ENCODE measurements around the gene CCDC158. TPM values are rescaled to one million over a fixed set of nuclear protein-coding genes. Genes with fewer than 3 reads are reported as not detected.
"Not testable (repeated sequence)": the region's sequence is repeated elsewhere in the genome, so short reads cannot be mapped to it uniquely, and the experiment has no call there.

The CCDC158 gene
- total and polyA plus RNA-seq, 12 donors = 0.01 to 1.0 (median 0.29) TPM

GRCh38 chr4:76364763-76365162 is 56.2 kb downstream of the CCDC158 start:
- Histone ChIP-seq H3K9me3 (peaks cover 0 to 9% (median 4%) of the 10 kb centered on the region in 11 donors), H3K4me3 (no peak overlapping the region), H3K36me3 (no peaks in the 10 kb centered on the region), H3K27ac (no peak overlapping the region), H3K4me1 (no peaks in the 10 kb centered on the region), H3K27me3 (peaks cover 0 to 3% (median 0%) of the 10 kb centered on the region in 7 donors)
- TF ChIP-seq CTCF (IDR thresholded peaks at IDR 0.05) = no peak
- ATAC-seq (no peak), DNase-seq (no peak)
- 71 to 77% methylated on average over 3 of the region's 3 CpGs for WGBS, 2 donors
- intact Hi-C loops (cut with DNase I) = no loop called here

GRCh38 chr4:76363556-76364290 is 57.2 kb downstream of the CCDC158 start:
- intact Hi-C loops (cut with DNase I) = no loop called here
- no peak for TF ChIP-seq CTCF (IDR thresholded peaks at IDR 0.05)
- Histone ChIP-seq H3K4me3 (no peak overlapping the region), H3K36me3 (no peaks in the 10 kb centered on the region), H3K27me3 (peaks cover 0 to 3% (median 0%) of the 10 kb centered on the region in 7 donors), H3K9me3 (peaks cover 0 to 18% (median 4%) of the 10 kb centered on the region in 11 donors), H3K27ac (no peak overlapping the region), H3K4me1 (no peaks in the 10 kb centered on the region)
- WGBS, 2 donors = 85 to 88% methylated on average over 6 of the region's 6 CpGs
- DNase-seq (no peak), ATAC-seq (no peak)

DNA sequence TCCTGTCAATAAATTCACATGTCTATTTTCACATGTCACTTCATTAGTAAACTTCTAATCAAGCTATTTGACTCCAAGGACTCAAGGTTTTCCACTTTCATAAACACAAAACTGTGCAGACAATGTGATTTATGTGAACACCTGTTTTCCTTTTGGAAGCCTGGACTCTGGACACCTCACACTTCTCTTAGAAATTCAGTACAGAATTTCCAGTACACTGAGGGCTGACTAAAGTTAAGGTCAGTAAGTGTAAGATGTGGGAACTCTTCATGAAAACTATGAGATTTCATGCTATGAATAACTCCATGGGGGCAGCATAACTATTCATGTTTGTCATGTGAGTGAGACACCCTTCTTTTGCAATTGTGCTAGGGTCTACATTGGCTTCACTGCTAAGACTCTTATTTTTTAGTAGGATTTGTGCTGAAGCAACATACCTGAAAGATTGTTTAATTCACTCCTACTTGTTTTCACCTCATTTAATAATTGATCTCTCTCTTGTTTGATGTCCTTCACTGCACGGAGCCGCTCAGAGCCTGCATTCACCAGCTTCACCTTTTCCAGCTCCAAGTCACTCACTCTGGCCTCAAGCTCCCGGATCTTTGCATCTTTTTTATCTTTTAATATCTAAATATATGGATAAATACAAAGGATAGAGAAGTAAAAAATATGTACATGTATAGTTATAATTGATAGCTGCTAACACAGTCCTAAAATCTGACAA is 59.1 kb downstream of the CCDC158 start:
- WGBS, 2 donors = 91 to 95% methylated on average over 3 of the region's 3 CpGs
- Histone ChIP-seq H3K27me3 (no peaks in the 10 kb centered on the region), H3K27ac (no peak overlapping the region), H3K36me3 (no peaks in the 10 kb centered on the region), H3K4me1 (no peaks in the 10 kb centered on the region), H3K4me3 (no peak overlapping the region), H3K9me3 (peaks cover 0 to 36% (median 11%) of the 10 kb centered on the region in 11 donors)
- TF ChIP-seq CTCF (IDR thresholded peaks at IDR 0.05) = no peak
- DNase-seq = no peak
- ATAC-seq = no peak
- intact Hi-C loops (cut with DNase I) = no loop called here

- intact Hi-C loops (cut with DNase I); DNase-seq; ATAC-seq: not testable (repeated sequence)
Observed at GRCh38 chr4:76359881-76360466, 61.0 kb downstream of the CCDC158 start.

More at GRCh38 chr4:76359881-76360466, 61.0 kb downstream of the CCDC158 start:
- not testable (repeated sequence) for H3K4me3 ChIP-seq, H3K36me3 ChIP-seq, H3K4me1 ChIP-seq, H3K27ac ChIP-seq, H3K27me3 ChIP-seq
- peaks cover 0 to 42% (median 14%) of the 10 kb centered on the region in 11 donors for H3K9me3 ChIP-seq
